Neutrophil (primary cell): ENCODE measurements around the gene ZNF837.

Experiments
- H3K27ac ChIP-seq: fragments of 200-600 bp; sonication (generic); 2 replicates; pipeline ENCODE4 v1.5.1; 2016; ENCODE audit warnings: mild to moderate bottlenecking, moderate library complexity
- H3K27me3 ChIP-seq: fragments of 200-600 bp; sonication (generic); 2 replicates; pipeline ENCODE4 v1.6.0; 2016; ENCODE audit warnings: mild to moderate bottlenecking
- H3K36me3 ChIP-seq: fragments of 200-600 bp; sonication (generic); 2 replicates; pipeline ENCODE4 v1.5.1; 2017
- H3K4me1 ChIP-seq, 2 experiments: fragments of 200-600 bp in 1 of 2; sonication (generic) in 1 of 2; 1 replicate in 1 of 2; 2 replicates in 1 of 2; pipeline versions ENCODE4 v1.5.1 to v1.6.1; 2013 to 2016; ENCODE audit warnings: low read depth in 1 of 2, low read length in 1 of 2, mild to moderate bottlenecking in 1 of 2, moderate library complexity in 1 of 2; ENCODE audit not compliant: control insufficient read depth in 1 of 2, insufficient read depth in 1 of 2
- H3K4me3 ChIP-seq, 2 experiments: fragments of 200-600 bp in 1 of 2; sonication (generic) in 1 of 2; 1 replicate in 1 of 2; 2 replicates in 1 of 2; pipeline ENCODE4 v1.5.1; 2013 to 2016; ENCODE audit warnings: low read depth in 1 of 2, low read length in 1 of 2, mild to moderate bottlenecking in 1 of 2, moderate library complexity in 1 of 2
- H3K9me3 ChIP-seq: fragments of 200-600 bp; sonication (generic); 2 replicates; pipeline ENCODE4 v1.5.1; 2016
- TF ChIP-seq, protein P1 (sequence below): fragments of 200-600 bp; sonication (generic); IDR thresholded peaks from 2 replicates; pipeline ENCODE4 v1.5.1; 2016; ENCODE audit warnings: antibody characterized with exemption

The ZNF837 gene

GRCh38 chr19:58354478-58355030, 26.3 kb downstream of the ZNF837 start:
- Histone ChIP-seq H3K27ac (no peak overlapping the region), H3K4me3 (no peak overlapping the region), H3K9me3 (no peaks in the 10 kb centered on the region), H3K36me3 (no peaks in the 10 kb centered on the region), H3K27me3 (peaks cover 62% of the 10 kb centered on the region), H3K4me1 (peaks cover 11 to 16% of the 10 kb centered on the region in 2 experiments)
- TF ChIP-seq, protein P1, sequence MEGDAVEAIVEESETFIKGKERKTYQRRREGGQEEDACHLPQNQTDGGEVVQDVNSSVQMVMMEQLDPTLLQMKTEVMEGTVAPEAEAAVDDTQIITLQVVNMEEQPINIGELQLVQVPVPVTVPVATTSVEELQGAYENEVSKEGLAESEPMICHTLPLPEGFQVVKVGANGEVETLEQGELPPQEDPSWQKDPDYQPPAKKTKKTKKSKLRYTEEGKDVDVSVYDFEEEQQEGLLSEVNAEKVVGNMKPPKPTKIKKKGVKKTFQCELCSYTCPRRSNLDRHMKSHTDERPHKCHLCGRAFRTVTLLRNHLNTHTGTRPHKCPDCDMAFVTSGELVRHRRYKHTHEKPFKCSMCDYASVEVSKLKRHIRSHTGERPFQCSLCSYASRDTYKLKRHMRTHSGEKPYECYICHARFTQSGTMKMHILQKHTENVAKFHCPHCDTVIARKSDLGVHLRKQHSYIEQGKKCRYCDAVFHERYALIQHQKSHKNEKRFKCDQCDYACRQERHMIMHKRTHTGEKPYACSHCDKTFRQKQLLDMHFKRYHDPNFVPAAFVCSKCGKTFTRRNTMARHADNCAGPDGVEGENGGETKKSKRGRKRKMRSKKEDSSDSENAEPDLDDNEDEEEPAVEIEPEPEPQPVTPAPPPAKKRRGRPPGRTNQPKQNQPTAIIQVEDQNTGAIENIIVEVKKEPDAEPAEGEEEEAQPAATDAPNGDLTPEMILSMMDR: no peak

GRCh38 chr19:58353717-58354477, 26.9 kb downstream of the ZNF837 start:
- Histone ChIP-seq H3K4me1 (peaks cover 11 to 16% of the 10 kb centered on the region in 2 experiments), H3K27ac (no peak overlapping the region), H3K9me3 (no peaks in the 10 kb centered on the region), H3K27me3 (peaks cover 68% of the 10 kb centered on the region), H3K36me3 (no peaks in the 10 kb centered on the region), H3K4me3 (no peak overlapping the region)
- TF ChIP-seq, protein P1: no peak

DNA sequence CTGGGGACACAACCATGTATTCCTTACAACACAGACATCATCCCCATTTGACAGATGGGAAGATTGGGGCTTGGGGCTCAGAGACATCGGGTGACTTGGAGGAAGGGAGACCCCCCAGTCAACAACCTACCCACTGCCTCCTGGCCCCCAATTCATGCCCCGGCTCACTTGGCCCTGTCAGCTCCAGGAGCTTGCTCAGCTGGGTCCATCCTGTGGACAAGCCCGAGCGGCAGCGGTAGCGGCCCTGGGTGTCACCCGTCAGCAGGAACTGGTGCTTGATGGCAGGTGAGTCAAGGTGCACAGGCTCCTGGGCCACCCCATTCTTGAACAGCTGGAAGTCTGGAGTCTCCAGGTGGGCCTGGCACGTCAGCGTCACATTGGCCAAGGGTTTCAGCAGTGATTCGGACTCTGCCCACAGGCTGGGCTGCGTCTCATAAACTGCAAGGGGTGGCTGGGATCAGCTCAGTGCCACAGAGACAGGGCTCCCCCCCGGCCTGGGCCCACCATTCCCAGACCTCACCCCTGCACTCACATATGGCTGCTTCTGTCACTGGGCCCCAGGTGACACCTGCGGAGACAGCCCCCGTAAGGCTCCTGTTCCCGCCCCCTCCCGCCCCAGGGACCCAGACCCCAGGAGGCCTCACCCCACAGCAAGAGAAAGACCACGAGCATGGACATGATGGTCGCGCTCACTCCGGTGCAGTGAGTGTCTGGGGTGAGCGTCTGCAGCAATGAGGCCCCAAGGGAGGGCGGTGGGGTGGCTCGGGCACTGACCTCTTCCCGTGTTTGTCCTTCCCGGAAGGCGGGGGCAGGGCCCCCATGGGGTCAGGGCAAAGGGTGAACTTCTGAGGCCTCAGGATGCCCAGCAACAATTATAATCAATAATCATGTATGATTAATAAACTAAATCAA, 27.8 kb downstream of the ZNF837 start, which contains the start of gene A1BG:
A1BG (minus strand) TSS at position 733 of the 912 bp plus-strand sequence; CDS start at position 678, 55 bp downstream.
- Histone ChIP-seq H3K27me3 (peaks cover 73% of the 10 kb centered on the region), H3K4me1 (peaks cover 16% of the 10 kb centered on the region in 2 experiments), H3K9me3 (no peaks in the 10 kb centered on the region), H3K27ac (no peak within 1 kb of the TSS), H3K36me3 (no peaks in the 10 kb centered on the region), H3K4me3 (no peak within 1 kb of the TSS)
- TF ChIP-seq, protein P1: no peak

- Histone ChIP-seq H3K9me3 (no peaks in the 10 kb centered on the region), H3K36me3 (no peaks in the 10 kb centered on the region), H3K27ac (no peak overlapping the region), H3K4me1 (peaks cover 21 to 23% of the 10 kb centered on the region in 2 experiments), H3K27me3 (peaks cover 73% of the 10 kb centered on the region), H3K4me3 (no peak overlapping the region)
- TF ChIP-seq, protein P1: no peak
These were observed 28.7 kb downstream of the ZNF837 start for GRCh38 chr19:58351990-58352755.

GRCh38 chr19:58351558-58351878, 29.3 kb downstream of the ZNF837 start:
- Histone ChIP-seq H3K4me1 (peaks cover 16 to 21% of the 10 kb centered on the region in 2 experiments), H3K4me3 (no peak overlapping the region), H3K27me3 (peaks cover 73% of the 10 kb centered on the region), H3K9me3 (no peaks in the 10 kb centered on the region), H3K36me3 (no peaks in the 10 kb centered on the region), H3K27ac (no peak overlapping the region)
- TF ChIP-seq, protein P1: no peak
